HT-29 (cell line): ENCODE data around the gene SYT1. TPM values are rescaled to one million over a fixed set of nuclear protein-coding genes. Genes with fewer than 3 reads are reported as not detected.
A peak's percentile ranks its signal among the peaks of the same experiment; 100 is the strongest.
"Not testable (repeated sequence)": the region's sequence is repeated elsewhere in the genome, so short reads cannot be mapped to it uniquely, and the experiment has no call there.

Experiments used
- DNase-seq: peaks from one replicate; pipeline ENCODE4 v3.0.0-alpha.2; 2015; ENCODE audit warnings: low spot score
- total RNA-seq: library from RNA; depleted of rRNA; stranded (reverse); fragments of >200 nt; shearing (Covaris generic); gene quantifications from 2 replicates; pipeline ENCODE4 v1.2.3, GENCODE V29; 2014; rRNA removed

Gene SYT1
- not detected in 2 replicates for total RNA-seq

- DNase-seq, result no peak
Measured at GRCh38 chr12:78864403-78864869, at the start of gene SYT1. SYT1 (plus strand) TSS chr12:78864774.

DNA sequence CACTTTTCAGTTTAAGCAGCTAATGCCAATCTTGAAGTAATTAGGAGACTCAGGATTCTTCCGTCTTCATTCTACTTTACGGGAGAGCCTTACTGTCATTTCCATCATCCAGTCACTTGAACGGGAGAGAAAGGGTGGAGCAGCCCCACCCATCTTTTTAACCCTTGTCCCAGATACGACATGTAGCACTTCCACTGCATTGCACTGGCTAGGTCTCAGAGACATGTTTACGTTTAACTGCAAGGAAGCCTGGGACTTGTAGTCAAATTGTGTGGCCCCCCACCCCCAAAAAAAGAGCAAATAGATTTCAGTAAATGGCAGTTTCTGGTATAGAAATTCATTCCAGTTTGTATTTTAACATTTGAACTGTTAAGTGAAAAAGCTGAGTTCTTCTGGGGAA is 46.1 kb upstream of the SYT1 start:
- DNase-seq, result peak; percentile 16

DNA sequence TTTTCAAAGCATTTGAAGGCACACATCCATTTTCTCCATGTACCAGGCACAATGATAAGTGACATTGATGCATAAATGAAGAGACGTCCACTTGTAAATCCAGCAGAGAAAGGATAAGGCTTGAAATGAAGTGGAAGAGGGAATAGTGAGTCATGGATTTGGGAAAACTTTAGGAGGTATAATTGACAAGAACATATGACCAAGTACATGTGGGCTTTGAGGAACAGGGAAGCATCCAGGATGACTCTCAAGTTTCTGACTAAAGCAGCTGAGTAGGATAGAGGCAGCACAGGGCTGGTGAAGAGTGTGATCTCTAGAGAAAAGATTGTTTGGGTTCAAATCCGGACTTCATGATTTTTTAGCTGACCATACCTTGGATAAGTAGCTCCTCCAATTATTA is 43.6 kb upstream of the SYT1 start:
- DNase-seq, result no peak

DNA sequence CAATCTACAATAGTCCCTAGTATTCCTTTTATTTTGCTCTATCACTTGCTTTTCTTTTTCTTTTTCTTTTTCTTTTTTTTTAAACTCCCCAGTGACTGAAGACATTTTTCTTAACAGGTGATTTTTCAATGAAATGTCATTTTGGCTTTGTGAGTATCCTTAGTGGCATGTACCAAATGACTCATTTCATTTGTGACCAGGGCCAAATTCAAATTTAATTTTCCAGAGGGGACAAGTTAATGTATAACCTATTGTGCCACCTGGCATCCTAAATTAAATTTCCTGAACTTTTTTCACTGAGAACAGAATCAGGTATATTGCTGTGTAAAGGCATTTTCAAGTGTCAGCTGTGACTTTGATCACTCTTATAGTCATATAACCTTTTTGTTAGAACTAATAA is 39.7 kb upstream of the SYT1 start:
- DNase-seq, result peak; percentile 5

- no peak for DNase-seq
Measured at GRCh38 chr12:78829690-78830089, 34.9 kb upstream of the SYT1 start.

DNA sequence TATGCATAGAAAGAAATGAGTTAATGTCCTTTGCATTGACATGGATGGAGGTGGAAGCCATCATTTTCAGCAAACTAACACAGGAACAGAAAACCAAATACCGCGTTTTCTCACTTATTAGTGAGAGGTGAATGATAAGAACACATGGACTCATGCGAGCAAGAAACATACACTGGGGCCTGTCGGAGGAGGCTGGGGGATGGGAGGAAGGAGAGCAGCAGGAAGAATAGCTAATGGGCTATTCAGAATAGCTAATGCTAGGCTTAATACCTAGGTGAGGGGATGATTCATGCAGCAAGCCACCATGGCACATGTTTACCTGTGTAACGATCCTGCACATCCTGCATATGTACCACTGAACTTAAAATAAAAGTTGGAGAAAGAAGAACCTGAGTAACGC is 29.1 kb upstream of the SYT1 start:
- no peak for DNase-seq

GRCh38 chr12:78840518-78841019 is 24.0 kb upstream of the SYT1 start:
- not testable (repeated sequence) for DNase-seq

DNA sequence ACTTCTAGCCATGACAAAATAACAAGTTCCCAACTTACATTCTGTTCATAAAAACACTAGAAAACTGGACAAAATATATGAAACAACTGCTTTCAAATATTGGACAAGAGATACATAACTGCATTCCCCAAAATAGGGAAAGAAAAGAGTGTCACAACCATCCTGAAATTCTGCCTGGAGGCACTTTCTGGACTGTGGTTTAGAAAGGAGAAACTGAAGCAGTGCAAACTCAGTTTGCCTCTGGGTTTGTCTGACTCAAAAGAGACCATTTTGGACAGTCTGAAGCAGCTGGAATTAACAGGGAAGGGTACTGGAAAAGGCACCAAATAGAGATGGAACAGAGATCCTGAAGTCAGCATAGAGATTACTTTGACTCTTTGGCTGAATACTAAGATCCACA is 11.3 kb upstream of the SYT1 start:
- DNase-seq, result no peak

- no peak for DNase-seq
Measured at GRCh38 chr12:78863482-78864402, 832 bp upstream of the SYT1 start.

- no peak for DNase-seq
Measured at GRCh38 chr12:78864870-78865463, 393 bp downstream of the SYT1 start.

- no peak for DNase-seq
Measured at GRCh38 chr12:78865516-78865915, 942 bp downstream of the SYT1 start.

DNA sequence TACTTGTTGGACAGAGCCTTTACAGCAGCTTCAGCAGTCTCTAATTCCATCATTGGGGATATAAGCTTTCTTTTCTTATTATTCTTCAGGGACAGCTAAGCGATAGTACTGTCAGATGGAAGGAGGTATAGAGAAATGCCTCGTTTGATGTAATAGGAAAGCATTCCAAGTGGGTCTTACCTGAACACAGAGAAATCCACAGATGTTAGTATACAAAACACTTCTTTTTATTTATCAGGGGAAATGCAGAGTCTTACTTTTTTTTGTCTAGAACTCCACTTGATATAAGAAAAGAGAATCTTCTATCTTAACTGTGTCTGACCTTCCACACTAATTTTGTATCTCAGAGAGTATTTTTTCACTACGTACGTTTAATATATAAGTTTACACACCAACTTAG is 1.9 kb downstream of the SYT1 start:
- DNase-seq, result no peak

DNA sequence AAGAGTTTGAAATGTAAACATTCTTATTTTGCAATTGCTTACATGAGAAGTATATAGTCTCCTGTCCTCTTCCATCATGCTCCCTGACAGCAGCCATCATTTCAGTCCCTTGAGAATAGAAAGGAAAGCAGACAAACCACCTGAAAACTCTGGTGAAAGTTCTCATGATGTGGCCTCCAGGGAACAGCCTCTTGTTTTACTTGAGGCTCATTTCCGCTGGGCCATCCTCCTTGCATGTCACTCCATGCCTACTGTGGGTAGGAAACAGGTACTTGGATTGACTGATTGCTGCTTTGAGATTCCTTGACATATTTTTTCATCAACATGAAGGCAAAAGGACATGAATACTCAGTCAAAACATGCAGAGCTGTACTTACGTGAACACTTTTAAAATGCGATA is 6.0 kb downstream of the SYT1 start:
- no peak for DNase-seq

DNA sequence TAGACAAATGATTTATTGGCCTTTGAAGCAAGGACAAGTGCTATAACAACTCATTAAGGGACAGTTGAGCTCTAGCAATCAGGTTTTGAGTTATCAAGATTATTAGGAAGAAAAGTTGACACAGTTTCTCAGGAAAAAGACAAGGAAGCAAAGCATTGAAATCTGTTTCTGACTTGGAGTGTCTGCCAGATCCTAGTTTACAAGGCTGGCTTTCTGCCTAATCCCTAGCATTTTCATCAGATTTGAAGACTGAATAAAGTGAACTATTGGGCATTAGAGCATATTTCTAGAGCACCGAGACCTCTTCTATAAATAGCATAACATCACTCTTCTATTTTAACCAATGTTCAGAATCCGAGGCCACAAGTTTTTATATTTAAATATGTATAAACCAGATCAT is 7.0 kb downstream of the SYT1 start:
- peak; percentile 7 for DNase-seq

DNA sequence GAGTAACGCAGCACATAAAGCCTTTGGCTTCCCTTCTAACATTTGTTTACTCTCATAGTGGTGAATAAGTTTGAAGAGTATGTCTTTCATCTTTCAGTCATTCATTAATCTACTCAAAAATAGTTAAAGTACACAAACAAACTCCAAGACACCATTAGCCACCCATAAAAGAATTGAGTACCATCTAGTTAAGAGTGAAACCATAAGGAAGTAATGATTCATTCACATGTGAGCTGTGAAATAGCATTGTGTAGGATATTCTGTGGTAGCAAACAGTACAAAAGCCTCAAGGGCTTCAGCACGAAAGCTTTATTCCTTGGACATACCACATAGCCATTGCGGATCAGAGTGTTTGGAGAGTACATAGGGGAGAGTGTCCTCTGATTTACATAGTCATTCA is 13.9 kb downstream of the SYT1 start:
- DNase-seq, result peak; percentile 66

- DNase-seq, result no peak
Measured at GRCh38 chr12:78878866-78879265, 14.3 kb downstream of the SYT1 start.

DNA sequence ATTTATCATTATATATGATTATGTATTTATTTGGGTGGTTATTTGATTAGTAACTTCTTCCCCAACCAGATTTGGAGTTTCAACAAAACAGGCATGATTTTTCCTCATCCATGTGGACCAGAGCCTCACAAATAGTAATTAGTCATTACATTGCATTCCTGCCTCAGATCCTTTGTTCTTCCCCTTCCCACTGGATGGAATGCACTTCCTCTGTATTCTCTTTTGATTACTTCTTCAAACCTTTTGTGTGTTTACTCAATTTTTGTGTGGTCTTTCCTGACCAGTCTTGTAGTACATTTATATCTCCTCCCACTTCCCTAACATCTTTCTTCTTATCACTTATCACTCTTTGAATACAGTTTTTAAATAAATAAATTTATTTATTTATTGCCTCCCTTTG is 15.5 kb downstream of the SYT1 start:
- DNase-seq, result no peak

- DNase-seq, result no peak
Measured at GRCh38 chr12:78881685-78882084, 17.1 kb downstream of the SYT1 start.

DNA sequence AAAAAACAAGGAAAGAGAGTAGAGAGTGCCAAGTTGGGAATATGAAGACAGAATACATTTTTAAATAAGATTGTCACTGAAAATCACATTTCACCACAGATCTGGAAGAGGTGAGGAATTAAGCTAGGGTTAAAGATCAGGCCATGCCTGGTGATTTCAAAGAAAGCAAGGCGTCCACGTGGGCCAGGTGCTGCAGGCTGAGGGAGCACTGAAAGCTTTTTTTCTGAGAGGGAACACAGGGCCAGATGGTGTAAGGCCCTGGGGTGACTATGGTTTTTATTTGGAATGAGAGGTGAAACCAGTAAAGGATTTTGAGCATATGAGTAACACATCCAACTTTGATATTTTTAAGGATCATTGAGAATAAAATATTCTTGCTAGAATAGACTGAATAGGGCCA is 20.9 kb downstream of the SYT1 start:
- no peak for DNase-seq

GRCh38 chr12:78886719-78887407 is 22.3 kb downstream of the SYT1 start:
- DNase-seq, result no peak

GRCh38 chr12:78887444-78887843 is 22.9 kb downstream of the SYT1 start:
- DNase-seq, result no peak

GRCh38 chr12:78888568-78888967 is 24.0 kb downstream of the SYT1 start:
- no peak for DNase-seq
